Endothelial cell of umbilical vein (primary cell): ENCODE data around the gene OR10A2. TPM values are rescaled to one million over a fixed set of nuclear protein-coding genes. Genes with fewer than 3 reads are reported as not detected.

Source experiments
- Bru-seq: library from RNA; stranded (reverse); fragments of 400-500 nt; gene quantifications from one replicate; lab custom pipeline; 2021; lab: Mats Ljungman, UMichigan
- BruChase-seq, 2 experiments: library from RNA; stranded (reverse); fragments of 400-500 nt; gene quantifications; one replicate each; lab custom pipeline; 2021; lab: Mats Ljungman, UMichigan
- BruUV-seq: library from RNA; stranded (reverse); fragments of 400-500 nt; replicated peaks from 2 replicates; lab custom pipeline; 2021; lab: Mats Ljungman, UMichigan
- CTCF ChIA-PET: fragments of 300-600, 350-600 bp; sonication (Branson Sonifier 250); formaldehyde crosslinking; loops from one replicate; lab custom pipeline; 2021; ENCODE audit warnings: antibody characterized with exemption, inconsistent platforms; lab: Charles Lee
- POLR2A ChIA-PET: fragments of 300-600, 350-600 bp; sonication (Branson Sonifier 250); formaldehyde crosslinking; loops from one replicate; lab custom pipeline; 2021; ENCODE audit warnings: antibody characterized with exemption, inconsistent platforms; lab: Charles Lee
- DNase-seq: peaks from one replicate; pipeline ENCODE4 v3.0.0-alpha.2; 2011; ENCODE audit warnings: low read depth, low spot score
- FAIRE-seq: peaks from 2 replicates; lab custom pipeline; 2011; peaks lifted over from hg19 to GRCh38; lab: Jason Lieb, UNC
- H2AFZ ChIP-seq: 2 replicates; pipeline ENCODE4 v1.6.0; 2012; ENCODE audit warnings: low read depth, low read length, control low read depth, inconsistent platforms
- H3K27ac ChIP-seq: 2 replicates; pipeline ENCODE4 v1.5.1; 2011; ENCODE audit warnings: low read depth, mild to moderate bottlenecking, control low read depth, low read length, moderate library complexity; ENCODE audit not compliant: insufficient read depth
- H3K27me3 ChIP-seq, 2 experiments: 2 replicates each; pipeline versions ENCODE4 v1.6.0 to v1.6.1; 2011; ENCODE audit warnings: low read length in 2 of 2, mixed read lengths in 1 of 2; ENCODE audit not compliant: control insufficient read depth in 2 of 2, insufficient read depth in 2 of 2
- H3K36me3 ChIP-seq, 2 experiments: 2 replicates in 1 of 2; 3 replicates in 1 of 2; pipeline ENCODE4 v1.5.1; 2011; ENCODE audit warnings: low read length in 2 of 2, mild to moderate bottlenecking in 1 of 2, moderate library complexity in 1 of 2; ENCODE audit not compliant: control insufficient read depth in 2 of 2, insufficient read depth in 2 of 2; ENCODE audit errors: extremely low read depth in 1 of 2
- H3K4me1 ChIP-seq: 3 replicates; pipeline ENCODE4 v1.5.1; 2011; ENCODE audit warnings: mild to moderate bottlenecking, low read length; ENCODE audit not compliant: control insufficient read depth, insufficient read depth; ENCODE audit errors: extremely low read depth
- H3K4me2 ChIP-seq: 2 replicates; pipeline ENCODE4 v1.6.1; 2011; ENCODE audit warnings: low read length, control low read depth, mixed read lengths; ENCODE audit not compliant: insufficient read depth
- H3K4me3 ChIP-seq, 3 experiments: fragments of 200-600 bp in 1 of 3; sonication (generic), shearing (Covaris generic) in 1 of 3; replicated peaks in 1 of 3; 2 replicates each; pipeline ENCODE4 v1.5.1; 2011 to 2016; ENCODE audit warnings: control low read depth in 3 of 3, low read length in 3 of 3, mild to moderate bottlenecking in 2 of 3, inconsistent platforms in 1 of 3, low read depth in 1 of 3, moderate library complexity in 1 of 3; ENCODE audit not compliant: insufficient read depth in 1 of 3
- H3K79me2 ChIP-seq: 2 replicates; pipeline ENCODE4 v1.6.0; 2012; ENCODE audit warnings: low read length, inconsistent platforms; ENCODE audit not compliant: control insufficient read depth, insufficient read depth
- H3K9ac ChIP-seq: replicated peaks from 2 replicates; pipeline ENCODE3; 2011; ENCODE audit warnings: low read length, control low read depth; ENCODE audit not compliant: insufficient read depth; ENCODE audit errors: extremely low read depth
- H3K9me1 ChIP-seq: replicated peaks from 3 replicates; pipeline ENCODE4 v1.6.0; 2011; ENCODE audit warnings: mild to moderate bottlenecking, low read length; ENCODE audit not compliant: control insufficient read depth, insufficient read depth; ENCODE audit errors: extremely low read depth
- H3K9me3 ChIP-seq: replicated peaks from 2 replicates; pipeline ENCODE4 v1.5.1; 2012; ENCODE audit warnings: low read length, inconsistent platforms; ENCODE audit not compliant: control insufficient read depth, insufficient read depth
- H4K20me1 ChIP-seq: replicated peaks from 2 replicates; pipeline ENCODE3; 2011; ENCODE audit warnings: mild to moderate bottlenecking, low read length; ENCODE audit not compliant: control insufficient read depth, insufficient read depth; ENCODE audit errors: extremely low read depth
- GATA2 ChIP-seq: IDR thresholded peaks from 2 replicates; pipeline ENCODE4 v1.7.0; 2011; ENCODE audit warnings: low read depth, mild to moderate bottlenecking, moderate library complexity, mixed read lengths, low read length; ENCODE audit not compliant: insufficient read length, insufficient read depth
- MAX ChIP-seq: IDR thresholded peaks from 2 replicates; pipeline ENCODE4 v1.6.1; 2011; ENCODE audit not compliant: insufficient read depth, insufficient read length
- MYC ChIP-seq: IDR thresholded peaks from one replicate; pipeline ENCODE4 v1.6.1; 2011; ENCODE audit warnings: mild to moderate bottlenecking, low read depth, low read length
- POLR2AphosphoS5 ChIP-seq: IDR thresholded peaks from 2 replicates; pipeline ENCODE4 v1.6.1; 2012; ENCODE audit warnings: low read depth, mild to moderate bottlenecking, control low read depth, low read length, moderate library complexity; ENCODE audit not compliant: insufficient read depth
- dilution Hi-C: fragments of 300-500 bp; cut with MboI; formaldehyde crosslinking; loops from one replicate; pipeline ENCODE4 v1.15.0; 2019; ENCODE audit warnings: low sequenced_read_pairs; ENCODE audit not compliant: extremely low pct_ligation_motif_present
- intact Hi-C: fragments of 100-400 bp; cut with micrococcal nuclease; formaldehyde crosslinking; loops from one replicate; pipeline ENCODE4 v1.10.0; 2022
- long read RNA-seq: library from polyadenylated mRNA; stranded (forward); transcript quantifications from one replicate; pipeline ENCODE4 v2.0.0, GENCODE V29; 2021
- polyA minus RNA-seq, 3 experiments: library from RNA; depleted of rRNA, polyadenylated mRNA; stranded (reverse); fragments of >200 nt; gene quantifications; 1 replicate in 1 of 3; 2 replicates in 2 of 3; pipeline ENCODE4 v1.2.3, GENCODE V29; 2011
- polyA plus RNA-seq, 4 experiments: library from polyadenylated mRNA; depleted of rRNA in 3 of 4; stranded (reverse) in 3 of 4; unstranded in 1 of 4; fragments of >200 nt; gene quantifications; 2 replicates each; pipeline versions ENCODE4 v1.2.1 to v1.2.3, GENCODE V29; 2011 to 2012; ENCODE audit warnings: missing spikeins in 1 of 4
- total RNA-seq: library from RNA; stranded (reverse); gene quantifications from 2 replicates; pipeline ENCODE4 v1.2.3, GENCODE V29; 2021

The OR10A2 gene
- not detected in 2 replicates for total RNA-seq
- not detected in 2 replicates for polyA plus RNA-seq
- not detected in 2 replicates for polyA plus RNA-seq (2011; cell fraction: cytosol; rRNA removed)
- not detected in 2 replicates for polyA plus RNA-seq (2011; cell fraction: nucleus; rRNA removed)
- polyA plus RNA-seq (2012), result not detected in 2 replicates
- polyA minus RNA-seq, result not detected in 2 replicates
- not detected for polyA minus RNA-seq (2011; cell fraction: cytosol; rRNA and poly(A)+ RNA removed)
- polyA minus RNA-seq (2011; cell fraction: nucleus; rRNA and poly(A)+ RNA removed), result not detected in 2 replicates
- Bru-seq, nascent RNA, result not detected
- not detected for BruChase-seq, experiment 1, labeled RNA remaining after a 6-hour chase
- BruChase-seq, experiment 2, labeled RNA remaining after a 2-hour chase, result percentile 7 among the genes with signal in this experiment
- long read RNA-seq, result 0 reads

- H3K9me1 ChIP-seq, result no peaks in the 10 kb centered on the region
- intact Hi-C loops, result no loop called here
- no peak within 1 kb of the TSS for H3K27ac ChIP-seq
- no peaks in the 10 kb centered on the region for H4K20me1 ChIP-seq
- FAIRE-seq (no peak), DNase-seq (no peak)
- no peak within 1 kb of the TSS for H2AFZ ChIP-seq
- no peak within 1 kb of the TSS for H3K4me2 ChIP-seq
- H3K4me1 ChIP-seq, result no peaks in the 10 kb centered on the region
- dilution Hi-C loops, result no loop called here
- no peaks in the 10 kb centered on the region for H3K79me2 ChIP-seq
- CTCF ChIA-PET, result interaction anchor here (0.6 to 2.7 kb wide), 4 partner anchors 9 to 573 kb away, joined by 3 to 13 read pairs (median 4); partner anchors contain the start of gene OR10A5
- H3K9me3 ChIP-seq, result no peaks in the 10 kb centered on the region
- H3K36me3 ChIP-seq, result no peaks in the 10 kb centered on the region
- no peak within 1 kb of the TSS for H3K4me3 ChIP-seq
- peaks cover 0 to 1% of the 10 kb centered on the region in 2 experiments for H3K27me3 ChIP-seq
- TF ChIP-seq GATA2 (no peak), MYC (no peak)
- H3K9ac ChIP-seq, result no peak within 1 kb of the TSS
- POLR2A ChIA-PET, result no interaction called here
- no TSS peak for BruUV-seq
Measured at GRCh38 chr11:6862961-6863360, at the start of gene OR10A2. Gene OR10A2, plus strand, starts transcription at chr11:6863057. Its CDS starts 6,698 bp downstream, at chr11:6869755.

GRCh38 chr11:6813656-6814055, 49.2 kb upstream of the OR10A2 start:
- intact Hi-C loops, result loop anchor here (2.0 kb wide), 2 partner anchors 285 to 465 kb away; no protein-coding TSS in a partner anchor
- Histone ChIP-seq H3K27ac (no peak overlapping the region), H3K9me3 (no peaks in the 10 kb centered on the region), H2AFZ (no peak overlapping the region), H3K4me1 (no peaks in the 10 kb centered on the region), H3K4me2 (no peak overlapping the region), H3K36me3 (no peaks in the 10 kb centered on the region), H4K20me1 (no peaks in the 10 kb centered on the region), H3K4me3 (no peak overlapping the region), H3K9ac (no peak overlapping the region), H3K9me1 (no peaks in the 10 kb centered on the region), H3K27me3 (no peaks in the 10 kb centered on the region), H3K79me2 (no peaks in the 10 kb centered on the region)
- no TSS peak for BruUV-seq
- dilution Hi-C loops, result no loop called here
- ChIA-PET POLR2A (no interaction called here), CTCF (interaction anchor here (1.9 to 4.1 kb wide), 5 partner anchors 10 to 465 kb away, joined by 11 to 61 read pairs (median 14); no protein-coding TSS in a partner anchor)
- DNase-seq, result no peak
- FAIRE-seq, result no peak
- TF ChIP-seq MAX (no peak), GATA2 (no peak), POLR2AphosphoS5 (no peak)
